Stimulated activated CD8-positive, alpha-beta memory T cell treated with anti-CD3 and anti-CD28 coated beads, Interleukin-12 subunit alpha, Interleukin-12 subunit beta, amount 100 ng/mL, for 1 hour (primary cell): ENCODE results near the gene DDX54.

ENCODE experiments used
- DNase-seq: peaks from one replicate; pipeline ENCODE4 v3.0.0-alpha.2; 2020; ENCODE audit warnings: low read depth

DDX54 gene

DNA sequence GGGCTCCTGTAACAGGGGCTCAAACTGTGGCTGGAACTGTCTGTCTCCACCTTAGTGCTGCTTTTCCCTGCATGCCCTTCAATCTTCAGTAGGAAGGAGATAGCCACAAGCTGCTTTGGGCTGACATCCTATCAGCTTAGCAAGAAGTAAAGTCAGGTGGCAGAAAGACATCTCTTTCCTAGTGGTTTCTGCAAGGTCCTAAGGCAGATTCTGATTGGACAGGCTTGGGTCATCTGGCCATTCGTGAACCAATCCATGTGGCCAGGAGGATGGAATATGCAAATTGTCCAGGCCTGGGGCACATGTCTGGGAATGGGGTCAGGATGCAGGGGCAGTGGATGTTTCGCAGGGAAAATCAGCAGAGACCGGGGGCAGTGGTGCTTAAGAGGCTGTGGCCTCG, 5.5 kb upstream of the DDX54 start:
- DNase-seq, result no peak

DNA sequence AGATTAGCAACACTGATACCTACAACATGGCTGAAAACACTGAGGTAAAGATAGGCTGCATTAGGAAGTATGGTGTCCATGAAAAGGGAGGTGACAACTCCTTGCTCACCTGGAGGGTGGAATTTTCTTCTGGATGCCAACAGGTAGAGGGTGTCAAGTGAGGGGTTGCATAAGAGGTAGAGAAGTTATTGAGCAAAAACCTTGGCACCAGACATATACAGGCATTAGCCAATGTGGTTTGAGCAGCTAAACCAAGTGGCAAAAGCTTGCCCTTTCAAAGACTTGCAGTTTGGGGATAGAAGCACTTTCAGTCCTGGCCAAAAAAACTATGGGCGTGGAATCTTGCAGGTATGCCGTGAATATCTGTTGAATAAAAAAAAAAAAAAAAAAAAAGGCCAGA, 4.1 kb upstream of the DDX54 start:
- DNase-seq, result no peak

DNA sequence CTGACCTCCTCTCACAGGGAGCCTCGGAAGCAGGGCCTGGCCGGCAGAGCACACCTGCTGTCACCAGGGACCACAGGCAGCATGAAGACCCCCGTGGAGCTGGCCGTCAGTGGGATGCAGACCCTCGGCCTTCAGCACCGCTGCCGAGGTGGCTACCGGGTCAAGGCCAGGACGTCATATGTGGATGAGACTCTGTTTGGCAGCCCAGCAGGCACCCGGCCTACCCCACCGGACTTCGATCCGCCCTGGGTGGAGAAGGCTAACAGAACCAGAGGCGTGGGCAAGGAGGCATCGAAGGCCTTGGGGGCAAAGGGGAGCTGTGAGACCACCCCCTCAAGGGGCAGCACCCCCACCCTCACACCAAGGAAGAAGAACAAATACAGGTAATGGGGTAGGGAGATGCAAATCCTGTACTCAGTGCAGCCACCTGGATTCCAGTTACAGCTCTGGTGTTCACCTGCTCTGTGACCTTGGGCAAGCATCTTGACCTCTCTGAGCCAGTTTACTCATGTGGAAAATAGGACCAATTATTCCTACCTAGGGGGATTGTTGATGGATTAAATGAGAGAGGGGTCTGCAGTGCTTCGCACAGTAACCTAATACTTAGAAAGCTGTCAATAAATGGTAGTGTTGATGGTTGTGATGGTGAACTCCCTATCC, 1.5 kb upstream of the DDX54 start:
- no peak for DNase-seq

DNA sequence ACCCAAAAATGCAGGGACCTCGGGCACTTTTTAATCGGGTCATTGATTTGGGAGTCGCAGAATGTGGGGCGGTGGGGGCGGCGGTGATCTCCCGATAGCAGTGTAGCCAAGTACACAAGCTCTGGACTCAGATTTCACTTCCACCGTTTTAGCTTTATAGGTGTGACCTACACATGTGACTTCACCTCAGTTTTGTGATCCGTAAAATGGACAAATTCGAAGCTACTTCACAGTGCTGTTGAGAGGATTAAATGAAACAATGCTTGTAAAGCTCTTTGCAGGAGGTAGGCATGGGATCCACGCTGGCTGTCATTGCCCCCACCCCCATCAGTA, 721 bp upstream of the DDX54 start:
- DNase-seq, result no peak

DNA sequence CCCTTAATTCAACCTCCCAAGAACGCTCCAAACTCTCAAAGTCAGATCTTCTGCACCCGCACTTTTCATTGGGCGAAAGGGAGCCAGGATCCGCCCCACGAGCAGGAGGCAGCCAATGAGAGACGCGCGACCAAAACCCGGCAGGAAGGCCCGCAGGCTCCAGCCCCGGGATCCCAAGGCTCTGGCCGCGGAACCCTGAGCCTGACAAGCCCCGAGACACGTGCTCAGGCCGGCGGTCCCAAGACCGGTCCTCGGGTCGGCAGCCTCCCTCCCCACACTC, 438 bp downstream of the DDX54 start:
- DNase-seq, result peak; percentile 72

DNA sequence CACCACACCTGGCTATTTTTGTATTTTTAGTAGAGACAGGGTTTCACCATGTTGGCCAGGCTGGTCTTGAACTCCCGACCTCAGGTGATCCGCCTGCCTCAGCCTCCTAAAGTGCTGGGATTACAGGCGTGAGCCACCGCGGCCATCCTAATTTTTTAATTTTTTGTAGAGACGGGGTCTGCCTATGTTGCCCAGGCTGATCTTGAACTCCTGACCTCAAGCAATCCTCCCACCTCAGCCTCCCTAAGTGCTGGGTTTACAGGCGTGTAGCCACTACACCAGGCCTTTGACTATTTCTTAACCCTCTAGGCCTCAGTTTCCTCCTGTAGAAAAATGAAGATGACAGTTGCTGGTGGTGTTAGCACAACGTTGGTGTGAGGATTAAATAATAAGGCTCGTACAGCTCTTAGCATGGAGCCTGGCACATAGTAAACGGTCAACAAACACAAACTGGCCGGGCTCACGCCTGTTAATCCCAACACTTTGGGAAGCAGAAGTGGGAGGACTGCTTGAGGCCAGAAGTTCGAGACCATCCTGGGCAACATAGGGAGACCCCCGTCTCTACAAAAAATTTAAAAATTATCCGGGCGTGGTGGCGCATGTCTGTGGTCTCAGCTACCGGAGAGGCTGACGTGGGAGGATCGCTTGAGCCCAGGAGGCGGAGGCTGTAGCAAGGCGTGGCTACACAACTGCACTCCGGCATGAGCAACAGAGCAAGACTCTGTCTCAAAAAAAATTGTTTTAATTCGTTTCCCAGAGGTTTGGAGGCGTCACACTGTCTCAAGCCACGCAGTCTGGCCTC, 979 bp downstream of the DDX54 start:
- no peak for DNase-seq

DNA sequence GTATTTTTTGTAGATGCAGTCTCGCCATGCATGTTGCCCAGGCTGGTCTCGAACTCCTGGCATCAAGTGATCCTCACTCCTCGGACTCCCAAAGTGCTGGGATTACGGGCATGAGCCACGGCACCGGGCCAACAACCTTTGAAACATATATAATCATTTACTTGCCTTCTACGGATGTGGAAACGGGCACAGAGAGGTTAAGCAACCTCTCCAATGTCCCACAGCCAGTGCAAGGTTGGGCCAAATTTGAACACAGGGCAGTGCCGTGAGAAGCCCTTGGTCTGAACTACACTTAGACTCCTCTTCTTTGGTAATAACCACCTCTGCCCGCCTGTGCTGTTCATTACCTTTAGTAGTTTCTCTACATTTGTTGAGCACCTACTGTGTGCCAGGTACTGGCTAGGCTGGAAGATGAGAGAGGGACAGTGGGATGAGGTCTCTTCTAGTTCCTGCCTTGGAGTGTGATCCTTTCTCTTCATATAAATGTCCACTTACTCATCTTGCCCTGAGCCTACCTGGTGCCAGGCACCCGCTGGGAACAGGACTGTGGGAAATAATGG, 2.2 kb downstream of the DDX54 start:
- DNase-seq, result no peak

DNA sequence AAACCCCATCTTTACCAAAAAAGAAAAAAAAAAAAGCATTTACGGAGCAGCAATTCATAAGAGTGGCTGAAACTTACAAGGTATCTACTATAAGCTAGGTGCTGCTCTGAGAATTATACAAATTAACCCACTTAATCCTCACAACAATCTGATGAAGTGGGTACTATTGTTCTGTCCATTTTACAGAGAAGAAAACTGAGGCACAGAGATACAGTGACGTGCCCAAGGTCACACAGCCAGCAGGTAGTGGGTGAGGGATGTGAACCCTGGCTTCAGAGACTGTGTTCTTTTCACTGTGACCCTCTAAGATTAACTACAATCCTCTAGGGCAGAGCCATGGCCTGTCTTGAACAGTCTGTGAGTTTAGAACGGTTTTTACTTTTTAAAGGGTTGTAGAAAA, 3.3 kb downstream of the DDX54 start:
- no peak for DNase-seq

DNA sequence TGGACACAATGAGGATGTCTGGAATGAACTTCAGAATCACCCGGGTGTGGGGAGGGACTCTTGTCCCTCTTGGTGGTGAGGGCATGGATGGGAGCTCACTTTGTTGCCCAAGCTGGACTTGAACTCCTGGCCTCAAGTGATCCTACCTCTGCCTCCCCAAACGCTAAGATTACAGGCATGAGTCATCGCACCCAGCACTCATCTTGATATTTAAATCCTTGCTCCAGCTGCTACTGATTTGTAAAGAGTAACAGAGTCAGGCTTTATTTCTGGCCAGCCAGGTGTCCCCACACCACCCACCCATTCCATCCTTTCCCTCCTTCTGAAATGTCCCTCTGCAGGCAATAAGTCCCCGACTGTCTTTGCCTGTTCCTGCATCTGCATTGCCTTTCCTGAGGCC, 4.9 kb downstream of the DDX54 start:
- DNase-seq, result no peak

DNA sequence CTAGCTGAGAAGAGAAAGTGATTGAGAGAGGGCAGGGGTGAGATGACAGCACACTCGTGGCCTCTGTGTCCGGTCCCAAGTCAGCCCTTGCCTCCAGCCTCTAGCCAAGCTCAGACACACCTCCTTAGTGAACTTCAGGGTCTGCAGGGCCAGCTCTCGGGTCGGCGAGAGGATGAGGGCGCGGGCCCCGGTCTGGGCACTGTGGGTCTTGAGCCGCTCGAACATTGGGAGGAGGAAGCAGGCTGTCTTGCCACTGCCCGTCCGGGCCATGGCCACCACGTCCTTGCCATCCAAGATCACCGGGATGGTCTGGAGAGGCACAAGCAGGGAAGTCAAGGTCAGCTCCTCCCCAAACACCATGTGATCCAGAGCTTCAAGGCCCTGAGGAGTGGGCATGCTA, 6.3 kb downstream of the DDX54 start:
- DNase-seq, result no peak

DNA sequence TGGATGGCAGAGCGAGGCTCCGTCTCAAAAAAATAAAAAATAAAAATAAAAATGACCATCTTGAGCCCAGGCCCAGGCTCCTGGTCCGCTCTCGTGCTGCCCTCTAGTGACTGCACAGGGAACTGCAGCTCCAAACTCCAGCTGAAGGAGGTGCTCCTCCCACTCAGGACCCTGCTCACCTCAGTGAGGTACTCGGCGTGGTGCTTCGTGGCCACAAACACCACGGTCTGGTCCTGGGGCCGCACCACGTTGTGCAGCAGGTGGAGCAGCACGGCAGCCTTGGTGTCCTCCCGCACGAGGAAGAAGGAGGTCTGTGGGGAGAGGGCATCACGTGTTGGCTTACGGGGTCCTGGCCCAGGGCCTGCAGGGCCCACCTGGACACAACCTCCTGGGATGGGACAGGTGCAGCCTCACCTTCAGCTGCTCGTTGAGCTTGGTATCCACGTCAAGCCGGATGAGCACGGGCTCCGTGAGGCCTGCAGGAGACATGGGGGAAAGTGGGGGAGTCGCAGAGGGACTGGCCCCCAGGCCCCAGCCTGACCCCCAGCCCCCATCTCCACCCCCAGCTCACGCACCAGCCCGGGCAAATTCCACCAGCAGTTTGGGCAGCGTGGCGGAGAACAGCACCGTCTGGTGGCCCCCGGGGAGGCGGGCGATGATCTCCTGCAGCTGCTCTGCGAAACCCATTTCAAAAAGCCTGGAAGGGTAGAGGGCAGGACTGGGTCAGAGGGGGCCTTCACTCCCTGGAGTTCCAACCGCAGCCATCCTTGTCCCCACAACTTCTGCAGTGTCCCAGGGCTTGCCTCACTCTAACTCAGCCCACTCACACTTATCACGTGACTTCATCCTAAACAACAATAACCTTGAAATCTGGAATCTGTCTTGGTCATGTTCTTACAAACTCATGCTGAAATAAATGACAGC, 10.6 kb downstream of the DDX54 start:
- DNase-seq, result peak; percentile 58

DNA sequence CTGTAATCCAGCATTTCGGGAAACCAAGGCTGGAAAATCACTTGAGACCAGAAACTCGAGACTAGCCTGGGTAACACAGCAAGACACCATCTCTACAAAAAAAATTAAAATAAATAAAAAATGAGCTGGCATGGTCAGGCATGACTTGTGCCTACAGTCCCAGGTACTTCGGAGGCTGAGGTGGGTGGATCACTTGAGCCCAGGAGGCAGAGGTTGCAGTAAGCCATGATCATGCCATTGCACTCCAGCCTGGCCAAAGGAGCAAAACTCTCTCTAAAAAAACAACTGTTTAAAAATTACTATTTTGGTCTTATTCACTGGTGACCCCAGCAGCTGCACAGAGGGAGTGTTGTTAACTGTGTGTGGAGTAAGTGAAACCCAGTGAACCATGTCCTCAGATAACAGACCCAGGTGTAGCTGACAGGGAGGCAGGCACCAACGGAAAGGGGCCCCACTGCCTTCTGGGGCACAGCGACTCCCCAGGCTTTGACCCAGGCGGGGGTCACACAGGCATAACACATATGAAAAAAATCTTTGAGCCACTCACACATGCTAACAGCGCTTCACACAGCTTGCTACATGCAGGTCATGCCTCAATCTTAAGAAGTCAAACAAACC, 12.1 kb downstream of the DDX54 start:
- no peak for DNase-seq

DNA sequence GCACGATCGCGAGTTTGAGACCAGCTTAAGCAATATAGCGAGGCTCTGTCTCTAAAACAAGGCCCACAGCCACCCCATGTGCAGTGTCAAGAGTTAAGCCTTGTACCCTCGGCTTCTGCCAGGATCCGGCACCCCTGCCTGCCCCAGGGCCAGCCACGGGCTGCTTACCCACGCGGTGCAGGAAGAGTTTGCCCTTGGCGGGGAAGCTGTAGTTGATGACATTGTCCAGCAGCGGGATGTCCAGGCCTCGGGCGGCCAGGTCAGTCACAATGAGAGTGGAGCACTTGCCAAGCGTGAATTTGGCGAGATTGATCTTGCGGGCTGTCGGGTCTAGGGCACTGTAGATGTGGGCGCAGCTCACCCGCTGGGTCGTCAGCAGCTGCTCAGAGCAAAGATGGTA, 13.1 kb downstream of the DDX54 start:
- no peak for DNase-seq

DNA sequence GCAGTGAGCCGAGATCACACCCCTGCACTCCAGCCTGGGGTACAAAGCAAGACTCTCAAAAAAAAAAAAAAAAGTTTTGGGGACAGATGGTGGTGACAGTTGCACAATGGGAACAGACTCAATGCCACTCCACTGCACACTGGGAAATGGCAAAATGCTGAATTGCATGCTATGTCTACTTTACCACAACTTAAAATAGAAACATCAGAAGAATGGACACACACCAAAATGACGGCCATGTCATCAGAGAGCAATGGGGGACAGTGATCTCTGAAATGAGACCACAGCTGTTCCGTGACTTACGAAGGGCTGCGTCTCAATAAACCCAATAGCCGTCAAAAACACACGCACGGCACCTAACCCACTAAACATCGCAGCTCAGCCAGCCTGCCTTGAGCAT, 13.7 kb downstream of the DDX54 start:
- DNase-seq, result no peak

DNA sequence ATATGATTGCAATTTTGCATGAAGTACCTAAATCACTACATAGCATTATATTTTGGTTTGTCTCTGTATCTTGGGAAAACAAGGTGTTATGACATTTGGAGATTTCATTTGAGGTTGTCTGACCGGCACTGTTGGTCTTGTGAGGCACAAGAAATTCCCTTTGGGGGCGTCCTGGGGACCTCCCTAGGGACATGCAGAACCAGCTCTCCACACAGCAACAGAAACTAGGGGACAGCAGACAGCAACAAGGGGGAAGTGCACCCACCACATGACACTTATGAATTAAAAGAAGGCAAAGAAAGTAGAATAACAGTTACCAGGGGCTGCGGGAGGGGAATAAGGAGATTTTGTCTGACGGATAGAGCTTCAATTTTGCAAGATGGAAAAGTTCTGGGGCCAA, 14.4 kb downstream of the DDX54 start:
- no peak for DNase-seq

DNA sequence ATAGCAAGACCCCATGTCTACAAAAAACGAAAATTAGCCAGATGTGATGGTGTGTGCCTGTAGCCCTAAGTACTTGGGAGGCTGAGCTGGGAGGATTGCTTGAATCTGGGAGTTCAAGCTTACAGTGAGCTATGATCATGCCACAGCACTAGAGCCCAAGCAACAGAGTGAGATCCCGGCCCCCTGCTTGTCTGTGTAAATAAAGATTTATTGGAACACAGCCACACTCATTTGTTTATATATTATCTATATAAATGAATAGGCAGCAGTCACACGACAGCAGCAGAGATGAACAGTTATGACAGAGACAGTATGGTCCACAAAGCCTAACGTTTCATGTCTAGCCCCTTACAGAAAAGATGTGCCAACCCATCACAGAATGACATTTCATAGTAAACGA, 14.8 kb downstream of the DDX54 start:
- DNase-seq, result no peak

DNA sequence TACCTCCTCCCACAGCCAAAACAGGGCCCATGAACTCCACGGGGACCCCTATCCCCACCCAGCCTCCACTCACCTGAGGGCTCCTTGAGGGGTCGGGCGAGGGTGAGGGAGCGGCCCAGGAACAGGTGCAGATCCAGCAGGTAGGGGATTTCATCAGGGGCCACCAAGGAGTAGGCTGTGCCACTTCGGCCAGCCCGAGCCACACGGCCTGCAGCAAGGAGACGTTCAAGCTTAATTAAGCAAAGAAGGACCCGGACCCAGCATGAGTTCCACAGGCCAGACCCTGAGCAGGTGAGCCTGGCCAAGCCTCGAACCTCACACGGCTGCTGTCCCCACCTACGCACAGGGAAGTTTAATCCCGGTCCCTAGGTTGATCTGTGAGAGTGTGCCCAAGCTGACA, 15.6 kb downstream of the DDX54 start:
- no peak for DNase-seq

DNA sequence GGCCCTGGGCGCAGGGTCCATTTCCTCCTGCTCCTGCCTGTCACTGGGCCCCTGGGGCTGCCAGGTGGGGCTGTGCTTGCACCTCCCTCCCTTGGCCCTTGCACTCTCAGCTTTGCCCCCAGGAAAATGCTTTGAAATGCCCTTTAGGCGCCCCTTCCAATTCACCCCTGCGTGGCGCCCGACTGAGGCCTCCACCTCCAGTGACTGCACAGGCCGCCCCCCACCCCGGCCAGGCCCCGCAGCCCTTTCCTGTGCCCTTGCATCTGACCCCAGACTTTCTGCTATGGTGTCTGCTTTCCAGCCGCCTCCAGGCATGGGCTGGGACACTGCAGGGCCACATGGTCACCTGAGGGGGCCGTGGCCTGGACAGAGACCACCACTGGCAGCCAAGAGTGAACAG, 17.4 kb downstream of the DDX54 start:
- no peak for DNase-seq

DNA sequence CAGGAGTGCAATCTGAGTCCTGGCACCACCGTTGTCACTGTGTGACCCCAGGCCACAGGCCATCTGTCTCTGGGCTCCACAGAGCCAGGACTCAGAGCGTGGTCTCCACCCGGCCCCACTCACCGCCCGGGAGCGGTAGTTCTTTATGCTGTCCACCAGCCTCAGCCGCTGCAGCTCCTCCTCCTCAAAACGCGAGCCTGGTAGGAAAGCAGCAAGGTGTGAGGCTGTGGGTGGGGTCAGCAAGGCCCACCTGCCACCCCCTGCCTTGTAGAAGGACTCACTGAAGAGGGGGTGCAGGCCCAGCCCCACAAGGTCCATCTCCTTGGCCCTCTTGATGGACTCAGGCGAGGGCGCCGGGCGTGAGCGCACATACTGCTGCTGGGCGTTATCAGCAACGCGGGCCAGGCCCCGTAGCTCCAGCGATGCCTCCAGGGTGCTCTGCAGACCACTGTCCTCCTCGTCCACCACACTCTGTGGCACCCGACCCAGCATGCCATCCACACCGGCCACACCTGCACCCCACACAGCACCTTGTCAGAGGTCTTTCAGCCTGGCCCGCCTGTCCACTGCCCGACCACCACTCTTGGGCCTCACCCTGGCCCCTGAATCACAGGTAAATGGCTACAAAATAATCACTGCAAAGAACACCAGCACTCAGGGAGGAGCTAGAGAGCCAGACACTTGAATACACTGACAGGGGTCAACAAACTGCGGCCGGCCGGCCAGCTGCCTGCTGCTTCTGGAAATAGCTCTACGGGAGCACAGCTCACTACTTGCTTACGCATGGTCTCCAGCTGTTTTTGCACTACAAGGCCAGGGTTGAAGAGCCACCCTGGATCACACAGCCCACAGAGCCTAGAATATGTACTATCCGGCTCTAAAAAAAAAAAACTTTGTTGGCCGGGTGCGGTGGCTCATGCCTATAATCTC, 19.5 kb downstream of the DDX54 start:
- no peak for DNase-seq

DNA sequence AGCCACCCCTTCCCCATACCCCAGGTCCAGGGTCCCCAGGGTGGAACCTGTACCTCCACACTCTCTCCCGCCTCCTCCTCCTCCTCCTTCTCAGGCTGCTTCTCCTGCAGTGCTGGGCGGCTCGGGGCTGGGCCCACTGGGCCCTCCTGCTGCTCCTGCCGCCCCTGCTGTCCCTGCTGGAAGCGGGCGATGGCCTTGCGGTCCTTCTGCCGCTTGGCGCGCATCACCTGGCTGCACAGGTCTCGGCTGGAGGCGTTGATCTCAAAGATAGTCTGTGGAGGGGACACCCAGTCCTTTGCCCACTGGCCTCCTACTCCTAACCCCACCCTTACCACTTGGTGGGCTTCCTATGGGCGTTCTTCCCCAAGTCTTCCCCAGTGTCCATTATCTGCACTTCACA, 21.3 kb downstream of the DDX54 start:
- DNase-seq, result no peak

DNA sequence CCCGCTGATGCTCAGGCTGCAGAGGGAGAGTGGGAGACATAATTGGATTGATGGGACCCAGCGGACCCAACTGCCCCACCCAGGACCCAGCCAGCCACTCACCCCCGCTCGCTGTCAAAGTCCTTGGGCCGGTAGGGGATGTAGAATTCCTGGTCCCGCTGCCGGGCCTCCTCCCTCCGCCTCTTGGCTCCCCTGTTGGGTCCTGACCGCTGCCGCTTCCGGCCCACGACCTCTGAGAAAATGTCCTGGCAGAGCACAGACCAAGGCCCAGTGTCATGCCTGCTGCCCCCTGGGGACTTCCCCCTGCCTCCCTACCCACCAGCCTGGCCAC, 22.3 kb downstream of the DDX54 start:
- no peak for DNase-seq
